Fibroblast of the conjunctiva (primary cell): ENCODE results near the gene PTPRN2.
"Not testable (repeated sequence)": the region's sequence is repeated elsewhere in the genome, so short reads cannot be mapped to it uniquely, and the experiment has no call there.

Experiments used
- DNase-seq: peaks from one replicate; pipeline ENCODE4 v3.0.0-alpha.2; 2010; ENCODE audit warnings: low read depth

Gene PTPRN2

DNA sequence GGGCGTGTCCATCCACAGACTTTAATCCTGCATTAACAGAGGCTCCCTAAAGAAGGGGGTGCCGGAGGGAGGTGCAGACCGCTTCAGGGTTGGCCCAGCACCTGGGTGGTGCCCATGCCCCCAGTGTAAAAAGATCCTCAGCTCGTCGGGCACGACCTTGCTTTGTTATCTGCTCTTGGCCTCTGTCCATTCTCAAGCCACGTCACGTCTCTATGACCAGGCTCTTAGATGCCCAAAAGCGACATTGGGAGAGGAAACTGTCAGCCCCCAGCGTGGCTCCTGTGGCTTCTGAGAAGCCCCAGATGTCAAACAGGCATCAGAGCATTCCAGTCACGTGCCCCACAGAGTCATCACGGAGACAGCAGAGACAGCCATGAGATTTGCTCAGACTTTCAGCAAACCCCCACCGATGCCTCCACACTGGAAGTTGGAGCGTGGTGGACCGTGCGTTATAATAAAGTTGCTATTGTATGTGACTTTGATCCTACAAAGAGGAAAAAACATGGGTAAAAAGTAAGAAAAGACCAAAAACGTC is 55.5 kb downstream of the PTPRN2 start:
- DNase-seq = no peak

DNA sequence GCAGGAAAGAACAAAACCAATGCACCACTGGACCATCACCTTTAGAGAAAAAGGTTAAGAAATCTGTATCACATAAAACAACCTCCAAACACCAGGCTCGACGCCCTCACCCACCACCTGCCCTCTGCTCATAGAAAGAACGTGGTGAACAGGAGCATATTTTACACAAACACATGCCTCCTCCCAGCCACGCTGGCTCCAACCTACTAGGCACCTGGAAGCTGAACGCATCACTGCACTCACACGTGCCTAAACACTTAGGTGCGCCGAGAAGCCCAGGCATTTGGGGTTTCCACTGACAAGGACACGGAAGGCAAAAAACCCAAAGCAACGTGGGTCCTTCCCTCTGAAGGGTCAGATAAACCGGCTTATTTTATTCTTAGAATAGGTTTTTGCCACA is 56.0 kb downstream of the PTPRN2 start:
- DNase-seq = no peak

DNA sequence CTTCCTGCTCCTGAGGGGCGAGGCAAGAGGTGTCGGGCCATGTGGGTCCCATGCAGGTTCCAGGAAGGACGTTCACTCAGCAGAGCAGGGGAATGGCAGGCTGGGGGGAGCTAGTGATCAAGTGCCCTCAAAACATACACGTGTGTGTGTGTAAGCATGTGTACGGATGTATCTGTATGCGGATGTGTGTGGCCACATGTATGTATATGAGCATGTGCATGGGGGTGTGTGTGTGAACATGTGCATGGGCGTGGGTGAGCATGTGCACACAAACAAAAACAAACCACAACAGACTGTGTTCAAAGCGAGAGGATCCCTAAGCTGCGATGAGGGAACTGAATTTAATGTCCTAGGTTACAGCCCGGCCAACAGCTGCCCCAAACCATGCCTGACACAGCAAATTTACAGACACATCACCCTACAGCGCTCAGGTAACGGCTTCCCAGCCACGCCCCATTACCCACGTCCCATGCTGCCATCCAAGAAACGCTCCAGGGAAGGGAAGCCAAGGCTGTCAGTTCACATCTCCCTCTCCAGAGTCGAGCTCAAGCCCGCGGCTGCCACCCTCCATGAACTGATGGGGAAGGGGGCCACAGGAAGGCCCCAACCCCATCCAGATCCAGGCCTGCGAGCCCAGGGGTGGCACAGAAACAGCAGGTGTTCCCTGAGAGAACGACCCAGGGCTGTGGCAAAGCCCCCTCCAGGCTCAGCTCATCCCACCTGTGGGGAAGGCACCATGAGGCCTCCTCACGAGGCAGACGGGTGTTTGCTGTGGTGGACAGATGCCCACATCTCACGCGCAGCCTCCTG is 56.6 kb downstream of the PTPRN2 start:
- no peak for DNase-seq

DNA sequence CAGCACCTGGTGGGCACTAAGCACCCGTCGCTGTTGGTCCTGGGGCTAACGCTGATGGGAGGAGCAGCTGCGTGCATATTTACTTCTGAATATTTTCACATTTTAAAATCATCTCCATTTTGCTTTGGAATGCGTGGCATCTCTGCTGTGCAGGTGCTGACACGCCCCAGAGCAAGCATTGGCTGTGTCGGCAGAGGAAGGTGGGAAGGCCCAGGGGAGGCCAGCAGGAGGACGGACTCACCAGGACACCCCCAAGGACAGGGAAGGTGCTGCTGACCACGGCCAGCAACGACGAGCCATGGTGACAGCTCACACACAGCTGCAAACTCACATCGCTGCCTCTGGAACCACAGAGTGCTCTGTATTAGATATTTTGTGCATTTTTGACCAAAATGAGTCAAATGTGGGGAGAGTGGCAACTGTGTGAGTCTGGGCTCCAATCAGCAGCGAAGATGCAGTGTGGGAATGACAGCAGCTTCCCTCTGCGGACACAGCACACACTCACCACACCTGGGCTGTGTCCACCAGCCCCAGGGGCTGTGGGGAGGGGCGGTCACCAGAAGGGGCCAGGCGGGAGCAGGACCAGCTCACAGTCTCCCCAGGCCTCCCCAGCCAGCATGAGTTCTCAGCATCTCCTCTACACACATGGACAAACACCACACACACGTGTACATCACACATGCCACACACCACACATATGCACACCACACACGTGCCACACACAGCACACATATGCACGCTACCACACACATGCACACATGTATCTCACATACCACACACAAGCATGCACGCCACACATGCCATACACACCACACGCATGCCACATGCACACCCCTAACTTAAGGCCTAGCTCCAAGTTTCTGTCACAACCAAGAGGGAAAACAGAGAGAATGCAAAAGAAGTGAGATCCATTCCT is 58.2 kb downstream of the PTPRN2 start:
- DNase-seq = no peak

DNA sequence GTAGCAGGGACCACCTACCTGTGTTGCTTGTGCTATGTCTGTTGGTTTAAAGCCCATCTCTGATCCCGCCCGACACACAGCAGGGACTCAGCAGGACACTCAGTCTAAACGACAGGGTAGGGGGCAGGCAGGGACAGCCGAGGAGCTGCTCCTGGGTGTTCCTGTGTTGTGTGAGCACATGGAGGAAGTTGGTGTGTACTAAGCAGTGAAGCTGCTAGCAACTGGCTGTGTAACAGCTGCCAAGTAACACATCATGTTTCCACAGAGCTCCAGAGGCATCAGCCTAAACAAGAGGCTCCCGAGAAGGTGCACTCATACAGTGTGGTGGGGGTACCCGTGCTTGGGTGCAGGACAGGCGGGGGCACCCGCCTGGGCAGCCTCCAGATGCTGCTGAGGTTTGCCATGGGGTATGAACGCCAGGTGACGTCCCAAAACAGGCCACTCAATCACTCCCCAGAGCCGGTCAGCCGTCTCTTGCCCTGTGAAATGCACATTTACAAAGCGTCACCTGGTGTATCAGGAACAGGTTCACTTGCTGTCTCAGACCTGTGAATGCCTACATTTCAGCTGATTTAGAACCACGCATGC is 59.6 kb downstream of the PTPRN2 start:
- DNase-seq = no peak

DNA sequence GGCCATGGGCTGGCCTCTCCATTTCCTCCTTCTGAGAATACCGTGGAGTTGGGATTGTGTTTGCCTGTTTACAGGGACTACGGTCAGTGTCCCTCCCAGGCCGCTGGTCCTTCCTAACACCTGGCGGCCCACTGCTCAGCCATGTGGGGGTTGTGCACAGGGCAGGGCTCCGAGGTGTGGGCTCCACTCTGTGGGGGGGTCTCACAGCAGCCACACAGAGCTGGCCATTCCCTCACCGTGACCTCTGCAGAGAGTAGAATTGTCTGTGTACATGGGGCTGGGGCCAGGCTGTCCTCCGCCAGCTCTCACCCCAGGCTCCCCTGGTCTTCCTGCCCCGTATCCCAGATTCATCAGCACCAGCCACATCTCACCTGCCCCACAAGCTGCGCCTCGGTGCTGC is 60.1 kb downstream of the PTPRN2 start:
- DNase-seq = no peak

DNA sequence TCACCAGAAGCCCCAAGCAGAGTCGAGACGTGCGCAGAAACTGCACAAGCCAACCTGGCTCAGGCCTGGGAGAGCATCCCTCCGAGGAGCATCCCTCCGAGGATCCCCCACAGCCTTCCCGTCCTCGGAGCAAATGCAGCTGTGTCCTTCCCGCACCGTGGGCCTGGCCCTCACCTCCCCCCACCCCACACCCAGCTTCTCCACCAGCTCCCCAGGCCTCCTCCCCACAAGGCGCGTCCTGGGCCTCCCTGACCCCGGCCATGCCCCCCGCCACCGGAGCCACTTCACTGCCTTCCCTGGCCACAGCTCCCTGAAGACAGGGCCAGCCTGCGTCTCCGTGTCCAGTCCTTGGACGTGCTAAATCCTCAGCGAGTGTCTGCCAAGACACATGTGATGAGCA is 60.6 kb downstream of the PTPRN2 start:
- no peak for DNase-seq

DNA sequence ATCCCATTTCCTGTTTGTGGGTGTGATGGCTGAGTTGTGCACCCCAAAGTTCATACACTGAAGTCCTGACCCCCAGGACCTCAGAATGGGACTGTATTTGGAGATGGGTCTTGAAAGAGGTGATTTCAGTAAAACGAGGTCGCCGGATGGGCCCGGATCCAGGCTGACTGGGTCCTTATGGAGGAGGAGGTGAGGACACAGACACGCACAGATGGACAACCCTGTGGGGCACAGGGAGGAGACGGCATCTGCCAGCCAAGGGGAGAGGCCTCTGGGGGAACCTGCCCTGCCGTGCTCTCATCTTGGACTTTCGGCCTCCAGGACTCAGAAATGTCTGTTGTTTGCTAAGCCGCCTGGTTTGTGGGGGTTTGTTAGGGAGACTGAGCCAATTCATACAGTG is 61.1 kb downstream of the PTPRN2 start:
- DNase-seq = no peak

DNA sequence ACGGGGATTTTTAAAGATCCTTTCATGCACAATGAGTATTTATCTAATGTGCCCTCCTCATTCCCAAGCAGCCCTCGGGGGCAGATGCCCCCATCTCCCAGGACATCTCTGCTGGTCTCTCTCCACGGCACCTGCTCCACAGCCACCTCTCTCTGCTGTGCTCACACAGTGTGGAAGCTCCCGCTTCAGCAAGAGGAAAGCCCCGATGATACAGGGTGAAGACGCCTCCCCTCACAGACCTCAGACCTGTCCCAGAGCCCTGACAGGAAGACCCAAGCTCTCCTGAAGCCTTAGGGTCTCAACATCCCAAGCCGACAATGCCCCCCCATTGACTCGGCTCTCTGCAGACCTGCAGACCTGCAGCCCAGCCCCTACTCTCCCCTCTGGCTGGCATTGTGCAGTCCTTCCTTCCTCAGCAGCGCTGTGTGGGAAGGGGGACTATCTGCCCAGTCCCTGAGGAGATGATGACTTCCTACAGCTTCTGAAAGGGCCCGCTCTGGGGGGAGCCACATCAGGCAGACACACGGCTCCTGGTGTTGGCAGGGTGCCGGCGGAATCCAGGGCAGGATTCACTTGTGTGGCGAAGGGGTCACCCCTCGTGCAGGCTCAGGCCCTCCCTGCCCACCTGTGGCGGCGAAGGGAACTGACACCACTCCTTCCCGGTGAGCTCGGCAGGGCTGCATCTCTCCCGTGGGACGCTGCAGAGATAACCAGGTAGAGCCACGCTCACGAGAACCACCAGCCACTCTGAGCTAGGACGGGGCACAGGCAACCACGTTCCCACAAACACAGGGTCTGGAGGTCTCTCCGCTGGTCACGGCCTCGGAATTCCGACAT is 61.8 kb downstream of the PTPRN2 start:
- no peak for DNase-seq

DNA sequence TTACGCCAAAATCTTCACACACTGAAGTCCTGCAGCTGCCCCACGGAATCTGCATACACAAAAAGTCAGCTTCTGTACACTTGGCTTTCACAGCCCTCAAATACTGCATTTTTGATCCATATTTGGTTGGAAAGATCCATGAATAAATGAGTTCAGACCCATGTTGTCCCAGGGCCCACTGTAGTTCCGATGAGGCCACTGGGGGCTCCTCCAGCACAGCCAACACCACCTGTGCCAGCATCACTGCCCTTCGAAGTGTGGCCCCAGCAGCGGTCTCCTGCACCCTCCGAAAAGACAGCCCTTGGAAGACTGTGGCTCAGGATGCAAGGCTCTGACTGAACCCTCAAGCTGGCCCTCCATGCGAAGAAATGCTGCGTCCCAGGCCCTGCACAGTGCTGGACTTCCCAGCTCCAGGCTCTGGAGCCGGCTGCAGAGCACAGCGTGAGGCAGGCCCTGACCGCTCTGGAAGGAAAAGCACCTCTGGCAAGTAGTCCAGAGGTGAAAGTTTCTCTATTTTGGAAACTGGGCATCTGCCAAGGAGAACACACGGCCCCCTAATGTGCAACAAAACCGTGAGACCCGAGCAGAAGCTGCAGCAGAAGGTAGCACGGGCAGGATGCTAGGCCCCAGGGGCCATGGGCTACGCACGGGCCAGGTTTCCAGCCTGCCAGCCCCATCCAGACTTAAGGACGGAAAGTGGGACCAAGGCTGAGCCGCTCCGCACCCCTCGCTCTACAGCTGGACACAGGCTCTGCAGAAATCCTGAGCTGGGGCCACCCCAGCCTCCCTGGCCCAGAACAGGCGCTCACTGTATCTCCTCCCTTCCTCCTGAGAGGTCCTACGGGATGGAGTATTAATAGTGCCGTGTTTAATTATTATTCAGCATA is 62.6 kb downstream of the PTPRN2 start:
- DNase-seq = no peak

DNA sequence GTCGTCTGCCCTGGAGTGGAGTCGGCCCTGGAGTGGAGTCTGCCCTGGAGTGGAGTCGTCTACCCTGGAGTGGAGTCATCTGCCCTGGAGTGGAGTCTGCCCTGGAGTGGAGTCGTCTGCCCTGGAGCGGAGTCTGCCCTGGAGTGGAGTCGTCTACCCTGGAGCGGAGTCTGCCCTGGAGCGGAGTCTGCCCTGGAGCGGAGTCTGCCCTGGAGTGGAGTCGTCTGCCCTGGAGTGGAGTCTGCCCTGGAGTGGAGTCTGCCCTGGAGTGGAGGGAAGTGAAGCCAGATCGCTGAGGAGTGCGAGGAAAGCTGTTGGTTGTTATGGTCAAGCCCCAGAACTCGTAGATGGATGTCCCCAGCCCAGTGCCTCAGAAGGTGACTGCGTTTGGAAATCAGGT is 63.3 kb downstream of the PTPRN2 start:
- not testable (repeated sequence) for DNase-seq

DNA sequence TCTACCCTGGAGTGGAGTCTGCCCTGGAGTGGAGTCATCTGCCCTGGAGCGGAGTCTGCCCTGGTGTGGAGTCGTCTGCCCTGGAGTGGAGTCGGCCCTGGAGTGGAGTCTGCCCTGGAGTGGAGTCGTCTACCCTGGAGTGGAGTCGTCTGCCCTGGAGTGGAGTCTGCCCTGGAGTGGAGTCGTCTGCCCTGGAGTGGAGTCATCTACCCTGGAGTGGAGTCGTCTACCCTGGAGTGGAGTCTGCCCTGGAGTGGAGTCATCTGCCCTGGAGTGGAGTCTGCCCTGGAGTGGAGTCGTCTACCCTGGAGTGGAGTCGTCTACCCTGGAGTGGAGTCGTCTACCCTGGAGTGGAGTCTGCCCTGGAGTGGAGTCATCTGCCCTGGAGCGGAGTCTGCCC is 63.7 kb downstream of the PTPRN2 start:
- DNase-seq = not testable (repeated sequence)

DNA sequence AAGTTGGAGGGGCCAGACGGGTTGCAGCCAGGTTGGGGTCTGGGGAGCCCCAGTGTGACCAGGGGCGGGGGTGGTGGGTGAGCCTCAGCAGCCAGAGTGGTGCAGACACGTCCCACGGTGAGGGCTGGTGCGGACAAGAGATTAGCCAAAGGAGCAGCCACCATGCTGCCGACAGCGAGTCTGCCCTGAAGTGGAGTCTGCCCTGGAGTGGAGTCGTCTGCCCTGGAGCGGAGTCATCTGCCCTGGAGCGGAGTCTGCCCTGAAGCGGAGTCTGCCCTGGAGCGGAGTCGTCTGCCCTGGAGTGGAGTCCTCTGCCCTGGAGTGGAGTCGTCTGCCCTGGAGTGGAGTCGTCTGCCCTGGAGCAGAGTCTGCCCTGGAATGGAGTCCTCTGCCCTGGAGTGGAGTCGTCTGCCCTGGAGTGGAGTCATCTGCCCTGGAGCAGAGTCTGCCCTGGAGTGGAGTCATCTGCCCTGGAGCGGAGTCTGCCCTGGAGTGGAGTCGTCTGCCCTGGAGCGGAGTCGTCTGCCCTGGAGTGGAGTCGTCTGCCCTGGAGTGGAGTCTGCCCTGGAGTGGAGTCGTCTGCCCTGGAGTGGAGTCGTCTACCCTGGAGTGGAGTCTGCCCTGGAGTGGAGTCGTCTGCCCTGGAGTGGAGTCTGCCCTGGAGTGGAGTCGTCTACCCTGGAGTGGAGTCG is 64.3 kb downstream of the PTPRN2 start:
- not testable (repeated sequence) for DNase-seq

DNA sequence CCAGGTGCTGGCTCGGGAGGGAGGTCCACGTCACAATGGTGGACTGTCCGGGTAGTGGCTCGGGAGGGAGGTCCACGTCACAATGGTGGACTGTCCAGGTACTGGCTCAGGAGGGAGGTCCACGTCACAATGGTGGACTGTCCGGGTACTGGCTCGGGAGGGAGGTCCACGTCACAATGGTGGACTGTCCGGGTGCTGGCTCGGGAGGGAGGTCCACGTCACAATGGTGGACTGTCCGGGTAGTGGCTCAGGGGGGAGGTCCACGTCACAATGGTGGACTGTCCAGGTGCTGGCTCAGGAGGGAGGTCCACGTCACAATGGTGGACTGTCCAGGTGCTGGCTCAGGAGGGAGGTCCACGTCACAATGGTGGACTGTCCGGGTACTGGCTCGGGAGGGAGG is 65.8 kb downstream of the PTPRN2 start:
- not testable (repeated sequence) for DNase-seq

DNA sequence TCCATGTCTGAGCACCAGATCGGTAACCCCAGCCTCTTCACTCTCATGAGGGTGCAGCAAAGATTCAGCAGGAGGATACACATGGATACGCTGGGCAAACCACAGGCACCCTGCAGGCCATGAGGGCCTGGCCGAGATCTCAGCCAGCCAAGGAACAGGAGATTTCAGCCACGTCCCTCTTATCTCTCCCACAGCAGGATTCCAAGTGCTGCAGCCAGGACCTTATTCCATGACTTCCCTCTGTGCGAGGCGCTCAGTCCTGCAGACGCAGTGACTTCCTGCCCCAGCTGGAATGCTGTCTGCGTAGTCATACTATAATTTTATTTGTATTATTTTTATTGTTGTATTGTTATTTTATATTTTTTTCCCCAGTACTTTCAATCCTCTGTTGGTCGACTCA is 66.8 kb downstream of the PTPRN2 start:
- no peak for DNase-seq

DNA sequence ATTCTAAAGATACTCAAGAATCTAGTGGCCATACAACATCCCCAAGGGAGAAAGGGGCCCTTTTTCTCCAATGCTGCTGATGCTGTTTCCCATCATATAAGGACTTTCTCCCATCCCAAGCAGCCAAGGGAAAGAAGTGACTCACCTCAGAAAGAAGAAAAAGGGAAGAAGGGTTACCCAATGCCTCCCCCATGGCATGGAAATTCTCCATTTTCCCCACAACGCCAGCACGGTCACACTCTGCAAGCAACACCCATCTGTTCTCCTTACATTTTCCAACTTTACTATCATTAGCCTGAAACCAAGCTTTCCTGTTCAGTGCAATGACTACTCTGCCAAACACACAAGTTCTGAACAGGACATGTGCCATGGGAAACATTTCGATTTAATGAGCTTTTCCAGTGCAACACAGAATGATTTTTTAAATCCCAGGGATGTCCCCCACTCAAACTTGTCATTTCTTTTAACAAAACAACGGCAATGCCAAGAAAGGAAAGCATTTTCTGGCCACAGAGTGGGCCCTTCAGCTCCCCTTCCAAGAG is 67.9 kb downstream of the PTPRN2 start:
- no peak for DNase-seq

DNA sequence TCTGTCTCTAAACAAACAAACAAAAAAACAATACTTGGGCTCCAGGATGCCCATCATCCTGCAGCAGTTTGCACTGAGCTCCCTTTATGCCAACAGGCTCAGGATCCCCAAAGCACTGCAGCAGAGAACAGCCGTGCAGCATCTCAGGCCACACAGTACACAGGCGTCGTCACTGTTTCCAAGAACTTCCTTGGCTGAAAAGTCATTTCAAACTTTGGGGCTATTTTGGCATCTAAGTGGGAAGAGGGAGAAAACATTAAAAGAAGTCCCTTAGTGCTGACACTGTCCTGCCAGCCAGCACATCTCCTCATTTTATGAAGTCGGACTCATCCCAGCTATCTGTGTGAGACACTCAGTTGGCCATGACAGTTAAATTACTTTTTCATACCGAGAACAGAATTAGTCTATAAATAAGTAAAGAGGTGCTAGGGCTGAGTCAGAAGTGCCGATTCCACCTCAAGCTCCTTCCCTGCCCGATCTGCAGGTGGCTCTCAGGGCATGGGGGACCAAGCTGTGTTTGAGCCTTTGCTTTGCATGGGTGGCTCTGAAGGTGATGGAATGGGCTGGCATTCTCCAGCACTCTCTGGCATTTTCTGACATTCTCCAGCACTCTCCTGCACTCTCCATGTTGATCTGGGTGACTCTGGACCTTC is 68.5 kb downstream of the PTPRN2 start:
- DNase-seq = no peak

DNA sequence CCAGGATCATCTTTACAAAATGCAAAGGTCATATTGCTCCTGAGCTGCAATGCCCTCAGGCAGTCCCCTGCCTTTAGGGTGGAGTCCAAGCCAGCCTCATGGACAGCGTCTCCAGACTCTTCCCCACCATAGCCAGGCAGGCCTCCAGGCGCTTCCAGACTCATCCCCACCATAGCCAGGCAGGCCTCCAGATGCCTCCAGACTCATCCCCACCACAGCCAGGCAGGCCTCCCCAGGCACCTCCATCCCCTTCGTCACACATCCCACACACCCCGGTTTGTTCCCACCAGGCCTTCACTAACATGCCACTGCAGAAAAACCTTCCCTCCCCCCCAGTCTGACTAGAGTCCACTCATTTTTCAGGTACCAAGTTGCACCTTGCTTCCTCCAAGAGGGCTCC is 70.1 kb downstream of the PTPRN2 start:
- no peak for DNase-seq

DNA sequence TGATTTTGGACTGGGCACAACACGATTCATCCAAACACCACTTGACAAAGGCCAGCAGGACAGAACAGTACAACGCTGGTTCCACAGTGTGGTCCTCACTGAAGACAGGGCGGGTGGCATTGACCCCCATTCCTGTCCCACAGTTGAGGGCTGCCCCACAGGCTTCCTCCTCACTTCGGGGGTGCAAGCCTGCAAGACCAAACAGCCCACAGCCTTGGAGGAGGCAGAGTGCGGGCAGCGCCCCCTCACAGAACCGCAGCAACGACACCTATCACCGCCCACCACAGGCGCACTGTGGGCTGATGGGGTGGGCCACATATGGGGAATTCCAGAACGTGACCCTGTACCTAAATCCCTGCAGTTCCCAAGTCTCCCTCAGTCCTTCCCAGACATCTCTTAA is 70.6 kb downstream of the PTPRN2 start:
- DNase-seq = no peak
